CD4-positive, alpha-beta T cell treated with Interleukin-4 for 1 hour (primary cell): ENCODE measurements around the gene ASPHD2.
"Not testable (repeated sequence)": the region's sequence is repeated elsewhere in the genome, so short reads cannot be mapped to it uniquely, and the experiment has no call there.

ENCODE experiments used
- DNase-seq, 2 donors: peaks; one replicate each; pipeline ENCODE4 v3.0.0-alpha.2; 2020 to 2022

ASPHD2 gene

GRCh38 chr22:26428515-26429457, at the start of gene ASPHD2:
ASPHD2 (plus strand) TSS chr22:26429260; CDS start chr22:26433616, 4,356 bp downstream.
- DNase-seq, result peak; percentile 84

GRCh38 chr22:26380072-26380830, 48.8 kb upstream of the ASPHD2 start:
- DNase-seq, result no peak

- DNase-seq, result no peak
These were observed 46.3 kb upstream of the ASPHD2 start for GRCh38 chr22:26382782-26383181.

- DNase-seq, result no peak
These were observed 45.0 kb upstream of the ASPHD2 start for GRCh38 chr22:26383968-26384556.

- DNase-seq, result no peak
These were observed 43.9 kb upstream of the ASPHD2 start for GRCh38 chr22:26385164-26385563.

- no peak for DNase-seq
These were observed 39.9 kb upstream of the ASPHD2 start for GRCh38 chr22:26389125-26389524.

GRCh38 chr22:26391091-26391490, 38.0 kb upstream of the ASPHD2 start:
- DNase-seq, result no peak

- no peak for DNase-seq
These were observed 37.4 kb upstream of the ASPHD2 start for GRCh38 chr22:26391623-26392022.

- DNase-seq, result no peak
These were observed 35.1 kb upstream of the ASPHD2 start for GRCh38 chr22:26393929-26394328.

GRCh38 chr22:26394777-26395176, 34.3 kb upstream of the ASPHD2 start:
- no peak for DNase-seq

- DNase-seq, result no peak
These were observed 33.1 kb upstream of the ASPHD2 start for GRCh38 chr22:26395926-26396325.

- peak; percentile 68 to 70 for DNase-seq
These were observed 30.3 kb upstream of the ASPHD2 start for GRCh38 chr22:26398741-26399153.

- no peak for DNase-seq
These were observed 29.8 kb upstream of the ASPHD2 start for GRCh38 chr22:26399289-26399688.

- no peak for DNase-seq
These were observed 27.3 kb upstream of the ASPHD2 start for GRCh38 chr22:26401726-26402125.

GRCh38 chr22:26404851-26405421, 24.1 kb upstream of the ASPHD2 start:
- DNase-seq, result no peak

- no peak for DNase-seq
These were observed 22.9 kb upstream of the ASPHD2 start for GRCh38 chr22:26406118-26406517.

- not testable (repeated sequence) for DNase-seq
These were observed 20.4 kb upstream of the ASPHD2 start for GRCh38 chr22:26408562-26409220.

- DNase-seq, result no peak
These were observed 19.2 kb upstream of the ASPHD2 start for GRCh38 chr22:26409719-26410335.

GRCh38 chr22:26410386-26410785, 18.7 kb upstream of the ASPHD2 start:
- no peak for DNase-seq

- DNase-seq, result no peak
These were observed 14.7 kb upstream of the ASPHD2 start for GRCh38 chr22:26414347-26414746.

- DNase-seq, result no peak
These were observed 12.8 kb upstream of the ASPHD2 start for GRCh38 chr22:26416256-26416655.

- no peak for DNase-seq
These were observed 12.3 kb upstream of the ASPHD2 start for GRCh38 chr22:26416670-26417276.
